GM12878 (cell line): ENCODE data around the gene GNB3. TPM values are rescaled to one million over a fixed set of nuclear protein-coding genes. Genes with fewer than 3 reads are reported as not detected.

Experiments used
- ATAC-seq: fragments of 200-7000 bp; cut with Tn5 transposase; 3 replicates; pipeline ENCODE4 v1.9.1; 2020; ENCODE audit warnings: mild to moderate bottlenecking, moderate library complexity
- BruUV-seq: library from RNA; stranded (reverse); fragments of 400-500 nt; replicated peaks from 2 replicates; lab custom pipeline; 2021; lab: Mats Ljungman, UMichigan
- CTCF ChIA-PET: fragments of 300-600 bp; sonication (Branson Sonifier 250); formaldehyde crosslinking; extraction: SDS; loops from one replicate; lab custom pipeline; 2021; ENCODE audit warnings: inconsistent platforms; lab: Yijun Ruan, JAX
- POLR2A ChIA-PET: fragments of 350-600 bp; formaldehyde crosslinking; extraction: SDS; loops from one replicate; lab custom pipeline; 2021; ENCODE audit warnings: inconsistent platforms; lab: Charles Lee
- RAD21 ChIA-PET: fragments of 300-600 bp; sonication (Branson Sonifier 250); formaldehyde crosslinking; loops from one replicate; lab custom pipeline; 2023; ENCODE audit warnings: antibody characterized with exemption; ENCODE audit not compliant: unreplicated experiment; lab: Charles Lee
- SMC1A ChIA-PET: fragments of 300-600 bp; sonication (Branson Sonifier 250); formaldehyde crosslinking; loops from one replicate; lab custom pipeline; 2023; ENCODE audit not compliant: unreplicated experiment, uncharacterized antibody; lab: Charles Lee
- DNase-seq: peaks from one replicate; pipeline ENCODE4 v3.0.0-alpha.2; 2011; ENCODE audit warnings: low read depth, low spot score
- FAIRE-seq: peaks from 3 replicates; lab custom pipeline; 2011; peaks lifted over from hg19 to GRCh38; lab: Jason Lieb, UNC
- H2AFZ ChIP-seq: 2 replicates; pipeline ENCODE4 v1.6.0; 2011; ENCODE audit warnings: low read depth, low read length, control low read depth; ENCODE audit not compliant: control insufficient read depth
- H3K27ac ChIP-seq: 2 replicates; pipeline ENCODE4 v1.5.1; 2011; ENCODE audit warnings: control low read depth; ENCODE audit not compliant: control insufficient read depth, insufficient read depth
- H3K27me3 ChIP-seq, 2 experiments: replicated peaks in 1 of 2; 2 replicates each; pipeline versions ENCODE4 v1.6.0 to v1.6.1; 2011; ENCODE audit warnings: low read length in 1 of 2; ENCODE audit not compliant: control insufficient read depth in 2 of 2, insufficient read depth in 2 of 2
- H3K36me3 ChIP-seq, 2 experiments: 2 replicates each; pipeline ENCODE4 v1.5.1; 2011; ENCODE audit warnings: low read length in 1 of 2; ENCODE audit not compliant: control insufficient read depth in 2 of 2, insufficient read depth in 2 of 2
- H3K4me1 ChIP-seq: 2 replicates; pipeline ENCODE4 v1.6.1; 2011; ENCODE audit warnings: mild to moderate bottlenecking, low read length, moderate library complexity, mixed read lengths; ENCODE audit not compliant: control insufficient read depth, insufficient read depth
- H3K4me2 ChIP-seq: 2 replicates; pipeline ENCODE4 v1.6.0; 2011; ENCODE audit warnings: control low read depth; ENCODE audit not compliant: control insufficient read depth, insufficient read depth
- H3K4me3 ChIP-seq: fragments of 200-600 bp; sonication (generic); 2 replicates; pipeline ENCODE4 v1.5.1; 2016
- H3K79me2 ChIP-seq: 2 replicates; pipeline ENCODE4 v1.6.0; 2011; ENCODE audit warnings: low read length; ENCODE audit not compliant: control insufficient read depth, insufficient read depth
- H3K9ac ChIP-seq: 2 replicates; pipeline ENCODE4 v1.8.0; 2011; ENCODE audit warnings: low read length, control low read depth, mixed read lengths; ENCODE audit not compliant: control insufficient read depth, insufficient read depth
- H3K9me3 ChIP-seq: replicated peaks from 3 replicates; pipeline ENCODE4 v1.5.1; 2011; ENCODE audit warnings: mild to moderate bottlenecking, low read length; ENCODE audit not compliant: control insufficient read depth, insufficient read depth
- H4K20me1 ChIP-seq: 2 replicates; pipeline ENCODE4 v1.6.0; 2011; ENCODE audit not compliant: control insufficient read depth, insufficient read depth
- ATF2 ChIP-seq: IDR thresholded peaks from 2 replicates; pipeline ENCODE4 v1.6.1; 2012; ENCODE audit warnings: low read length, inconsistent platforms
- E2F8 ChIP-seq: fragments of 450-650 bp; IDR thresholded peaks from 2 replicates; pipeline ENCODE4 v1.6.1; 2018; ENCODE audit warnings: mild to moderate bottlenecking, low read depth, moderate library complexity; ENCODE audit not compliant: partially characterized antibody
- MEF2A ChIP-seq: IDR thresholded peaks from 2 replicates; pipeline ENCODE4 v1.6.1; 2011; ENCODE audit warnings: low read depth, mild to moderate bottlenecking, low read length, moderate library complexity; ENCODE audit not compliant: insufficient read depth
- POU2F2 ChIP-seq: IDR thresholded peaks from 3 replicates; pipeline ENCODE4 v1.6.1; 2011; ENCODE audit warnings: low read depth, mild to moderate bottlenecking, low read length, borderline replicate concordance
- SP1 ChIP-seq: IDR thresholded peaks from one replicate; pipeline ENCODE4 v1.6.1; 2011; ENCODE audit warnings: low read depth, low read length
- SRF ChIP-seq, 2 experiments: IDR thresholded peaks; 2 replicates each; pipeline ENCODE4 v1.6.1; 2011; ENCODE audit warnings: low read depth in 2 of 2, low read length in 2 of 2, mild to moderate bottlenecking in 1 of 2, moderate library complexity in 1 of 2
- USF2 ChIP-seq: IDR thresholded peaks from 2 replicates; pipeline ENCODE4 v1.6.1; 2011; ENCODE audit warnings: low read depth, low read length, improper control_type of control experiment, borderline replicate concordance
- ZNF207 ChIP-seq: fragments of 450-650 bp; IDR thresholded peaks from 2 replicates; pipeline ENCODE4 v1.6.1; 2014; ENCODE audit warnings: antibody characterized with exemption, mild to moderate bottlenecking, borderline replicate concordance
- WGBS: methylation state at CpG from one replicate; pipeline ENCODE4 v1.1.6; 2016; ENCODE audit warnings: low lambda C conversion rate; ENCODE audit not compliant: insufficient replicate concordance, insufficient coverage; ENCODE audit errors: missing lambda C conversion rate; 5-methylcytosine and 5-hydroxymethylcytosine counted together
- in situ Hi-C: fragments of 300-500 bp; cut with MboI; formaldehyde crosslinking; loops from 9 replicates; pipeline ENCODE4 v1.14.3; 2018; ENCODE audit warnings: mixed read lengths
- intact Hi-C: fragments of 100-400 bp; cut with micrococcal nuclease; formaldehyde crosslinking; loops from one replicate; pipeline ENCODE4 v1.14.2; 2022; ENCODE audit not compliant: unreplicated experiment
- polyA plus RNA-seq, 11 experiments: library from polyadenylated mRNA; depleted of rRNA in 4 of 11; unstranded in 6 of 11; stranded (reverse) in 5 of 11; fragments of >200 nt; fragmentation: Nextera tagmentation in 4 of 11; fragmentation: Illumina TruSeq in 1 of 11; extraction: Ambion mirVana in 4 of 11; extraction: Trizol in 1 of 11; gene quantifications; 1 replicate in 1 of 11; 2 replicates in 10 of 11; pipeline versions ENCODE4 v1.2.1 to v1.2.3, GENCODE V29; 2011 to 2016; ENCODE audit warnings: inconsistent platforms in 2 of 11, missing spikeins in 2 of 11, low read depth in 1 of 11
- total RNA-seq, 4 experiments: library from RNA; depleted of rRNA in 3 of 4; stranded (reverse); fragments of >200 nt in 3 of 4; fragmentation: Illumina TruSeq in 1 of 4; extraction: Trizol in 1 of 4; gene quantifications; 2 replicates each; pipeline versions ENCODE4 v1.2.1 to v1.2.3, GENCODE V29; 2013 to 2021
- TF ChIP-seq, protein P1 (sequence below): fragments of 450-650 bp; IDR thresholded peaks from 2 replicates; pipeline ENCODE4 v1.6.1; 2014; ENCODE audit warnings: mild to moderate bottlenecking

Gene GNB3
- total and polyA plus RNA-seq, 10 of the 15 experiments (the other 5 are each of a cell fraction or from before 2014, with no cell fraction given), result 0.05 to 1.1 (median 0.36) TPM

- FAIRE-seq, result no peak
- ATAC-seq, result no peak
- Histone ChIP-seq H3K36me3 (no peaks in the 10 kb centered on the region), H3K4me2 (no peak overlapping the region), H4K20me1 (no peaks in the 10 kb centered on the region), H3K4me3 (no peak overlapping the region), H2AFZ (no peak overlapping the region), H3K27ac (no peak overlapping the region), H3K4me1 (peaks cover 4% of the 10 kb centered on the region; the same call in 1 of the 2 replicates), H3K9me3 (no peaks in the 10 kb centered on the region), H3K79me2 (no peaks in the 10 kb centered on the region), H3K27me3 (peaks cover 2 to 8% of the 10 kb centered on the region in 2 experiments), H3K9ac (no peak overlapping the region)
- no peak for TF ChIP-seq SRF (IDR thresholded peaks at IDR 0.05; ENCODE audit: low read depth in 2 of 2, low read length in 2 of 2)
- no peak for TF ChIP-seq MEF2A
- no peak for TF ChIP-seq ATF2
- TF ChIP-seq E2F8, result no peak
- no peak for TF ChIP-seq ZNF207
- no peak for TF ChIP-seq USF2
- TF ChIP-seq SP1, result no peak
- TF ChIP-seq, protein P1, sequence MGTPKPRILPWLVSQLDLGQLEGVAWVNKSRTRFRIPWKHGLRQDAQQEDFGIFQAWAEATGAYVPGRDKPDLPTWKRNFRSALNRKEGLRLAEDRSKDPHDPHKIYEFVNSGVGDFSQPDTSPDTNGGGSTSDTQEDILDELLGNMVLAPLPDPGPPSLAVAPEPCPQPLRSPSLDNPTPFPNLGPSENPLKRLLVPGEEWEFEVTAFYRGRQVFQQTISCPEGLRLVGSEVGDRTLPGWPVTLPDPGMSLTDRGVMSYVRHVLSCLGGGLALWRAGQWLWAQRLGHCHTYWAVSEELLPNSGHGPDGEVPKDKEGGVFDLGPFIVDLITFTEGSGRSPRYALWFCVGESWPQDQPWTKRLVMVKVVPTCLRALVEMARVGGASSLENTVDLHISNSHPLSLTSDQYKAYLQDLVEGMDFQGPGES, result no peak
- TF ChIP-seq POU2F2, result no peak
- CTCF ChIA-PET, result no interaction called here
- BruUV-seq, result no TSS peak
- 40% methylated on average over 8 of the region's 8 CpGs for WGBS
- intact Hi-C loops, result no loop called here
- POLR2A ChIA-PET, result no interaction called here
- RAD21 ChIA-PET, result no interaction called here
- in situ Hi-C loops, result no loop called here
- SMC1A ChIA-PET, result no interaction called here
- no peak for DNase-seq
Measured at GRCh38 chr12:6817098-6817497, 23.6 kb upstream of the GNB3 start.
